ENCODE results near the gene PXMP4.

The PXMP4 gene

DNA sequence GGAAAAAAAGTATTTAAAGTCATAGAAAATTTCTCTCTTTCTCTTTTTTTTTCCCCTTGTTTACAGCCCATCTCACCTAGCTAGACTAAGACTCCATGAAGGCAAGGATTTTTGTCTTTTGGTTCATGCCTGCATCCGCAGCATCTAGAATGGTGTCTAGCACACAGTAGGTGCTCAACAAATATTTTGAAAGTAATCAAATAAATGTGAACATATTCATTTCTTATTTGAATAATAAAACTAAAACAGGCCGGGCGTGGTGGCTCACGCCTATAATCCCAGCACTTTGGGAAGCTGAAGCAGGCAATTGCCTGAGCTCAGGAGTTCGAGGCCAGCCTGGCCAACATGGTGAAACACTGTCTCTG lies 7.0 kb upstream of the PXMP4 start:
- TF ChIP-seq, protein P1, sequence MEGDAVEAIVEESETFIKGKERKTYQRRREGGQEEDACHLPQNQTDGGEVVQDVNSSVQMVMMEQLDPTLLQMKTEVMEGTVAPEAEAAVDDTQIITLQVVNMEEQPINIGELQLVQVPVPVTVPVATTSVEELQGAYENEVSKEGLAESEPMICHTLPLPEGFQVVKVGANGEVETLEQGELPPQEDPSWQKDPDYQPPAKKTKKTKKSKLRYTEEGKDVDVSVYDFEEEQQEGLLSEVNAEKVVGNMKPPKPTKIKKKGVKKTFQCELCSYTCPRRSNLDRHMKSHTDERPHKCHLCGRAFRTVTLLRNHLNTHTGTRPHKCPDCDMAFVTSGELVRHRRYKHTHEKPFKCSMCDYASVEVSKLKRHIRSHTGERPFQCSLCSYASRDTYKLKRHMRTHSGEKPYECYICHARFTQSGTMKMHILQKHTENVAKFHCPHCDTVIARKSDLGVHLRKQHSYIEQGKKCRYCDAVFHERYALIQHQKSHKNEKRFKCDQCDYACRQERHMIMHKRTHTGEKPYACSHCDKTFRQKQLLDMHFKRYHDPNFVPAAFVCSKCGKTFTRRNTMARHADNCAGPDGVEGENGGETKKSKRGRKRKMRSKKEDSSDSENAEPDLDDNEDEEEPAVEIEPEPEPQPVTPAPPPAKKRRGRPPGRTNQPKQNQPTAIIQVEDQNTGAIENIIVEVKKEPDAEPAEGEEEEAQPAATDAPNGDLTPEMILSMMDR (IDR thresholded peaks at IDR 0.05) = no peak
- Histone ChIP-seq H3K27me3 (no peaks in the 10 kb centered on the region), H3K4me3 (ENCODE audit: low read depth in 1 of 2, low read length in 1 of 2) (no peak overlapping the region), H3K9me3 (no peaks in the 10 kb centered on the region), H3K27ac (no peak overlapping the region), H3K4me1 (ENCODE audit: control insufficient read depth in 1 of 2, insufficient read depth in 1 of 2, low read depth in 1 of 2, low read length in 1 of 2) (peaks cover 19 to 29% of the 10 kb centered on the region in 2 experiments), H3K36me3 (no peaks in the 10 kb centered on the region)

- no peak overlapping the region for H3K4me3 ChIP-seq (ENCODE audit: low read depth in 1 of 2, low read length in 1 of 2)
- H3K4me1 ChIP-seq (ENCODE audit: control insufficient read depth in 1 of 2, insufficient read depth in 1 of 2, low read depth in 1 of 2, low read length in 1 of 2) = peaks cover 16 to 22% of the 10 kb centered on the region in 2 experiments
- no peaks in the 10 kb centered on the region for H3K36me3 ChIP-seq
- H3K27ac ChIP-seq = peak overlapping the region; percentile 75
- no peaks in the 10 kb centered on the region for H3K9me3 ChIP-seq
- no peaks in the 10 kb centered on the region for H3K27me3 ChIP-seq
- TF ChIP-seq, protein P1 (IDR thresholded peaks at IDR 0.05) = no peak
Observed at GRCh38 chr20:33725607-33726264, 5.6 kb upstream of the PXMP4 start.

- no peaks in the 10 kb centered on the region for H3K36me3 ChIP-seq
- TF ChIP-seq, protein P1 (IDR thresholded peaks at IDR 0.05) = no peak
- H3K27ac ChIP-seq = peak overlapping the region; percentile 75
- no peaks in the 10 kb centered on the region for H3K9me3 ChIP-seq
- peaks cover 22 to 31% of the 10 kb centered on the region in 2 experiments for H3K4me1 ChIP-seq (ENCODE audit: control insufficient read depth in 1 of 2, insufficient read depth in 1 of 2, low read depth in 1 of 2, low read length in 1 of 2)
- peak overlapping the region; percentile 4 to 23 for H3K4me3 ChIP-seq (ENCODE audit: low read depth in 1 of 2, low read length in 1 of 2)
- H3K27me3 ChIP-seq = no peaks in the 10 kb centered on the region
Observed at GRCh38 chr20:33724439-33725094, 4.5 kb upstream of the PXMP4 start.

GRCh38 chr20:33721391-33722140 lies 1.5 kb upstream of the PXMP4 start:
- Histone ChIP-seq H3K4me3 (ENCODE audit: low read depth in 1 of 2, low read length in 1 of 2) (no peak overlapping the region), H3K27me3 (no peaks in the 10 kb centered on the region), H3K27ac (no peak overlapping the region), H3K36me3 (no peaks in the 10 kb centered on the region), H3K4me1 (ENCODE audit: control insufficient read depth in 1 of 2, insufficient read depth in 1 of 2, low read depth in 1 of 2, low read length in 1 of 2) (peaks cover 28 to 37% of the 10 kb centered on the region in 2 experiments), H3K9me3 (no peaks in the 10 kb centered on the region)
- TF ChIP-seq, protein P1 (IDR thresholded peaks at IDR 0.05) = no peak

GRCh38 chr20:33719277-33719988 lies 677 bp downstream of the PXMP4 start:
- Histone ChIP-seq H3K27ac (peak overlapping the region; percentile 69), H3K36me3 (peaks cover 5% of the 10 kb centered on the region), H3K4me1 (ENCODE audit: control insufficient read depth in 1 of 2, insufficient read depth in 1 of 2, low read depth in 1 of 2, low read length in 1 of 2) (peaks cover 21 to 27% of the 10 kb centered on the region in 2 experiments), H3K4me3 (ENCODE audit: low read depth in 1 of 2, low read length in 1 of 2) (peak overlapping the region; percentile 71 to 80), H3K27me3 (no peaks in the 10 kb centered on the region), H3K9me3 (no peaks in the 10 kb centered on the region)
- TF ChIP-seq, protein P1 (IDR thresholded peaks at IDR 0.05) = no peak

All from neutrophil (primary cell).